Osteoblast (primary cell): ENCODE results near the gene EIF4E. TPM values are rescaled to one million over a fixed set of nuclear protein-coding genes. Genes with fewer than 3 reads are reported as not detected.

ENCODE experiments used
- DNase-seq: peaks from one replicate; pipeline ENCODE4 v3.0.0; 2011; ENCODE audit warnings: low spot score, mixed read lengths; ENCODE audit not compliant: insufficient read length; ENCODE audit errors: missing footprints
- H2AFZ ChIP-seq: 2 replicates; pipeline ENCODE4 v1.6.0; 2011; ENCODE audit warnings: mild to moderate bottlenecking, low read length
- H3K27ac ChIP-seq: 2 replicates; pipeline ENCODE4 v1.5.1; 2011; ENCODE audit warnings: mild to moderate bottlenecking, low read depth, low read length, moderate library complexity
- H3K27me3 ChIP-seq: 2 replicates; pipeline ENCODE4 v1.6.0; 2012; ENCODE audit warnings: mild to moderate bottlenecking, control low read depth, inconsistent platforms, low read length, moderate library complexity; ENCODE audit not compliant: insufficient read depth
- H3K36me3 ChIP-seq: 2 replicates; pipeline ENCODE4 v1.5.1; 2011; ENCODE audit warnings: mild to moderate bottlenecking, low read length, control low read depth, moderate library complexity; ENCODE audit not compliant: insufficient read depth
- H3K4me1 ChIP-seq: 2 replicates; pipeline ENCODE4 v1.5.1; 2011; ENCODE audit warnings: mild to moderate bottlenecking, low read length, control low read depth, moderate library complexity; ENCODE audit not compliant: insufficient read depth
- H3K4me2 ChIP-seq: 2 replicates; pipeline ENCODE4 v1.6.0; 2011; ENCODE audit warnings: mild to moderate bottlenecking, low read length; ENCODE audit not compliant: insufficient read depth
- H3K4me3 ChIP-seq: fragments of 200-600 bp; sonication (generic); 3 replicates; pipeline ENCODE4 v1.5.1; 2012; ENCODE audit warnings: mild to moderate bottlenecking, low read length, inconsistent platforms; ENCODE audit not compliant: insufficient read depth
- H3K79me2 ChIP-seq: 2 replicates; pipeline ENCODE4 v1.6.0; 2012; ENCODE audit warnings: mild to moderate bottlenecking, low read length, control low read depth, inconsistent platforms; ENCODE audit not compliant: insufficient read depth
- H3K9me3 ChIP-seq: 2 replicates; pipeline ENCODE4 v1.5.1; 2011; ENCODE audit warnings: low read depth, low read length, control low read depth
- H4K20me1 ChIP-seq: 2 replicates; pipeline ENCODE4 v1.6.0; 2012; ENCODE audit warnings: mild to moderate bottlenecking, low read length, control low read depth; ENCODE audit not compliant: insufficient read depth
- CTCF ChIP-seq: IDR thresholded peaks from 2 replicates; pipeline ENCODE4 v1.5.1; 2011; ENCODE audit warnings: mild to moderate bottlenecking, low read depth, low read length, moderate library complexity; ENCODE audit errors: extremely low read depth
- total RNA-seq: library from RNA; depleted of rRNA; stranded (reverse); fragments of >200 nt; gene quantifications from 2 replicates; pipeline ENCODE4 v1.2.3, GENCODE V29; 2012

The EIF4E gene
- total RNA-seq, 1 donor, result 105 TPM

GRCh38 chr4:98961770-98962169 is 32.8 kb upstream of the EIF4E start:
- no peak overlapping the region for H3K27ac ChIP-seq
- peaks cover 18% of the 10 kb centered on the region for H3K4me1 ChIP-seq
- H3K4me3 ChIP-seq, result no peak overlapping the region
- H4K20me1 ChIP-seq, result no peaks in the 10 kb centered on the region
- H3K36me3 ChIP-seq, result no peaks in the 10 kb centered on the region
- no peak for DNase-seq
- no peaks in the 10 kb centered on the region for H3K9me3 ChIP-seq
- H3K27me3 ChIP-seq, result no peaks in the 10 kb centered on the region
- TF ChIP-seq CTCF, result no peak
- H3K4me2 ChIP-seq, result no peak overlapping the region
- H2AFZ ChIP-seq, result no peak overlapping the region
- no peaks in the 10 kb centered on the region for H3K79me2 ChIP-seq

GRCh38 chr4:98959411-98959810 is 30.5 kb upstream of the EIF4E start:
- Histone ChIP-seq H3K27me3 (no peaks in the 10 kb centered on the region), H3K36me3 (no peaks in the 10 kb centered on the region), H3K79me2 (no peaks in the 10 kb centered on the region), H3K27ac (no peak overlapping the region), H2AFZ (no peak overlapping the region), H3K4me2 (no peak overlapping the region), H3K9me3 (no peaks in the 10 kb centered on the region), H4K20me1 (no peaks in the 10 kb centered on the region), H3K4me1 (peaks cover 13% of the 10 kb centered on the region), H3K4me3 (no peak overlapping the region)
- no peak for TF ChIP-seq CTCF
- no peak for DNase-seq

- no peak for DNase-seq
- Histone ChIP-seq H3K79me2 (no peaks in the 10 kb centered on the region), H3K36me3 (no peaks in the 10 kb centered on the region), H3K4me3 (no peak overlapping the region), H3K4me2 (no peak overlapping the region), H4K20me1 (no peaks in the 10 kb centered on the region), H3K9me3 (no peaks in the 10 kb centered on the region), H2AFZ (peak overlapping the region; percentile 59), H3K27me3 (no peaks in the 10 kb centered on the region), H3K4me1 (no peaks in the 10 kb centered on the region), H3K27ac (no peak overlapping the region)
- TF ChIP-seq CTCF, result no peak
These were observed 29.1 kb upstream of the EIF4E start for GRCh38 chr4:98958065-98958464.

- Histone ChIP-seq H3K4me1 (no peaks in the 10 kb centered on the region), H4K20me1 (no peaks in the 10 kb centered on the region), H3K4me3 (no peak overlapping the region), H3K36me3 (no peaks in the 10 kb centered on the region), H2AFZ (no peak overlapping the region), H3K79me2 (no peaks in the 10 kb centered on the region), H3K27ac (no peak overlapping the region), H3K27me3 (no peaks in the 10 kb centered on the region), H3K4me2 (no peak overlapping the region), H3K9me3 (no peaks in the 10 kb centered on the region)
- DNase-seq, result no peak
- TF ChIP-seq CTCF, result no peak
These were observed 26.3 kb upstream of the EIF4E start for GRCh38 chr4:98955229-98955628.
